NT2/D1 (cell line): Measurements from ENCODE around the gene DENND5A.

ENCODE experiments used
- SUZ12 ChIP-seq: IDR thresholded peaks from 2 replicates; pipeline ENCODE4 v1.6.1; 2011; ENCODE audit not compliant: insufficient read length, insufficient read depth; ENCODE audit errors: extremely low read depth
- YY1 ChIP-seq: IDR thresholded peaks from 2 replicates; pipeline ENCODE4 v1.6.1; 2011; ENCODE audit not compliant: insufficient read length, insufficient read depth

- TF ChIP-seq YY1 (no peak), SUZ12 (no peak)
These were observed 143.7 kb downstream of the DENND5A start for GRCh38 chr11:9121469-9121796.
